ENCODE results near the gene DMD.

- TF ChIP-seq POLR2A (IDR thresholded peaks at IDR 0.05; ENCODE audit: low read depth, low read length) = no peak
- no peak for TF ChIP-seq POLR2AphosphoS5 (IDR thresholded peaks at IDR 0.05; ENCODE audit: low read depth, low read length)
- TF ChIP-seq TAF1 (IDR thresholded peaks at IDR 0.05; ENCODE audit: borderline replicate concordance, low read depth, low read length) = no peak
Measured at GRCh38 chrX:33218819-33219218, 7.5 kb upstream of the DMD start.
